Ishikawa (cell line): ENCODE data around the gene CHD5.

Experiments used
- CEBPB ChIP-seq: IDR thresholded peaks from 2 replicates; pipeline ENCODE4 v1.6.1; 2012
- CREB1 ChIP-seq: IDR thresholded peaks from 2 replicates; pipeline ENCODE4 v1.6.1; 2012; ENCODE audit warnings: low read depth
- EGR1 ChIP-seq: IDR thresholded peaks from 2 replicates; pipeline ENCODE4 v1.6.1; 2012
- EP300 ChIP-seq: IDR thresholded peaks from 2 replicates; pipeline ENCODE4 v1.6.1; 2012; ENCODE audit warnings: borderline replicate concordance
- FOXM1 ChIP-seq: IDR thresholded peaks from 2 replicates; pipeline ENCODE4 v1.6.1; 2012; ENCODE audit warnings: low read depth, borderline replicate concordance
- NFIC ChIP-seq: IDR thresholded peaks from 2 replicates; pipeline ENCODE4 v1.6.1; 2012
- RAD21 ChIP-seq: IDR thresholded peaks from 2 replicates; pipeline ENCODE4 v1.6.1; 2012; ENCODE audit warnings: low read depth
- TAF1 ChIP-seq: IDR thresholded peaks from 2 replicates; pipeline ENCODE4 v1.6.1; 2012; ENCODE audit warnings: low read depth, mild to moderate bottlenecking
- TCF12 ChIP-seq: IDR thresholded peaks from 2 replicates; pipeline ENCODE4 v1.6.1; 2012; ENCODE audit warnings: low read depth
- TEAD4 ChIP-seq: IDR thresholded peaks from 2 replicates; pipeline ENCODE4 v1.6.1; 2012
- YY1 ChIP-seq: IDR thresholded peaks from 2 replicates; pipeline ENCODE4 v1.6.1; 2012; ENCODE audit warnings: low read depth
- ZBTB7A ChIP-seq: IDR thresholded peaks from 2 replicates; pipeline ENCODE4 v1.6.1; 2012; ENCODE audit warnings: low read depth
- TF ChIP-seq, protein P1 (sequence below): IDR thresholded peaks from 2 replicates; pipeline ENCODE4 v1.6.1; 2012
- TF ChIP-seq, protein P2 (sequence below): IDR thresholded peaks from 2 replicates; pipeline ENCODE4 v1.6.1; 2012; ENCODE audit warnings: low read depth, mild to moderate bottlenecking
- TF ChIP-seq, protein P3 (sequence below): IDR thresholded peaks from 2 replicates; pipeline ENCODE4 v1.6.1; 2012

The CHD5 gene

DNA sequence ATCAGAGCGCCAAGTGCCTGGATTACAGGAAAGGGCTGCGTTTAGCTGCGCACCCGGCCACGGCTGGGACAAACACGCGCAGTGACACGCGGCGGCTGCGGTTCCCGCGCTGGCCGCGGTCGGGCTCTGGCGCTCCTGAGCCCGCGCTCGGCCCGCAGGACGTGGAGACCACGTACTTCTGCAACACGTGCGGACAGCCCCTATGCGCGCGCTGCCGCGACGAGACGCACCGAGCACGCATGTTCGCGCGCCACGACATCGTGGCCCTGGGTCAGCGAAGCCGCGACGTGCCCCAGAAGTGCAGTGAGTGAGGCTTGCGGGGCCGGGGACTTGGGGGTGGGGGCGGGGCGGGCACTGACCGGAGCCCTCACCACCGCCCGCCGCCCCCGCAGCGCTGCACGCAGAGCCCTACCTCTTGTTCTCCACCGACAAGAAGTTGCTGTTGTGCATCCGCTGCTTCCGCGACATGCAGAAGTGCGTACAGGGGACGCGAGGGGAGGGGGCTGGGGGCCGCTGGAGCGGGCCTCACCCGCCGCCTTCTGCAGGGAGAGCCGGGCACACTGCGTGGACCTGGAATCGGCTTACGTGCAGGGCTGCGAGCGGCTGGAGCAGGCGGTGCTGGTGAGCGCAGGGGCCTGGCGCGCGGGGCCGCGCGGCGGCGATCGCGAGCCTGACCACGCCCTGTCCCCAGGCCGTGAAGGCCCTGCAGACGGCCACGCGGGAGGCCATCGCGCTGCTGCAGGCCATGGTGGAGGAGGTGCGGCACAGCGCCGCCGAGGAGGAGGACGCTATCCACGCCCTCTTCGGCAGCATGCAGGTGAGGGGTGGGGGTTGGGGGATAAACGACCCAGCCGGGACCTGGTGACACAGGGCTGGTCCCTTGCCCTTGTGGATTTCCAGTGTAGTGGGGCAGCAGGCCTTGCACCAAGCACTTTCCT, 28.9 kb upstream of the CHD5 start:
- TF ChIP-seq, protein P1, sequence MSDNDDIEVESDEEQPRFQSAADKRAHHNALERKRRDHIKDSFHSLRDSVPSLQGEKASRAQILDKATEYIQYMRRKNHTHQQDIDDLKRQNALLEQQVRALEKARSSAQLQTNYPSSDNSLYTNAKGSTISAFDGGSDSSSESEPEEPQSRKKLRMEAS = peak; percentile 62; the same call in 1 of the 2 replicates
- TF ChIP-seq YY1 = peak; percentile 22; the same call in 1 of the 2 replicates
- no peak for TF ChIP-seq EGR1
- no peak for TF ChIP-seq CEBPB
- TF ChIP-seq FOXM1 = no peak
- TF ChIP-seq, protein P2, sequence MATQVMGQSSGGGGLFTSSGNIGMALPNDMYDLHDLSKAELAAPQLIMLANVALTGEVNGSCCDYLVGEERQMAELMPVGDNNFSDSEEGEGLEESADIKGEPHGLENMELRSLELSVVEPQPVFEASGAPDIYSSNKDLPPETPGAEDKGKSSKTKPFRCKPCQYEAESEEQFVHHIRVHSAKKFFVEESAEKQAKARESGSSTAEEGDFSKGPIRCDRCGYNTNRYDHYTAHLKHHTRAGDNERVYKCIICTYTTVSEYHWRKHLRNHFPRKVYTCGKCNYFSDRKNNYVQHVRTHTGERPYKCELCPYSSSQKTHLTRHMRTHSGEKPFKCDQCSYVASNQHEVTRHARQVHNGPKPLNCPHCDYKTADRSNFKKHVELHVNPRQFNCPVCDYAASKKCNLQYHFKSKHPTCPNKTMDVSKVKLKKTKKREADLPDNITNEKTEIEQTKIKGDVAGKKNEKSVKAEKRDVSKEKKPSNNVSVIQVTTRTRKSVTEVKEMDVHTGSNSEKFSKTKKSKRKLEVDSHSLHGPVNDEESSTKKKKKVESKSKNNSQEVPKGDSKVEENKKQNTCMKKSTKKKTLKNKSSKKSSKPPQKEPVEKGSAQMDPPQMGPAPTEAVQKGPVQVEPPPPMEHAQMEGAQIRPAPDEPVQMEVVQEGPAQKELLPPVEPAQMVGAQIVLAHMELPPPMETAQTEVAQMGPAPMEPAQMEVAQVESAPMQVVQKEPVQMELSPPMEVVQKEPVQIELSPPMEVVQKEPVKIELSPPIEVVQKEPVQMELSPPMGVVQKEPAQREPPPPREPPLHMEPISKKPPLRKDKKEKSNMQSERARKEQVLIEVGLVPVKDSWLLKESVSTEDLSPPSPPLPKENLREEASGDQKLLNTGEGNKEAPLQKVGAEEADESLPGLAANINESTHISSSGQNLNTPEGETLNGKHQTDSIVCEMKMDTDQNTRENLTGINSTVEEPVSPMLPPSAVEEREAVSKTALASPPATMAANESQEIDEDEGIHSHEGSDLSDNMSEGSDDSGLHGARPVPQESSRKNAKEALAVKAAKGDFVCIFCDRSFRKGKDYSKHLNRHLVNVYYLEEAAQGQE = no peak

DNA sequence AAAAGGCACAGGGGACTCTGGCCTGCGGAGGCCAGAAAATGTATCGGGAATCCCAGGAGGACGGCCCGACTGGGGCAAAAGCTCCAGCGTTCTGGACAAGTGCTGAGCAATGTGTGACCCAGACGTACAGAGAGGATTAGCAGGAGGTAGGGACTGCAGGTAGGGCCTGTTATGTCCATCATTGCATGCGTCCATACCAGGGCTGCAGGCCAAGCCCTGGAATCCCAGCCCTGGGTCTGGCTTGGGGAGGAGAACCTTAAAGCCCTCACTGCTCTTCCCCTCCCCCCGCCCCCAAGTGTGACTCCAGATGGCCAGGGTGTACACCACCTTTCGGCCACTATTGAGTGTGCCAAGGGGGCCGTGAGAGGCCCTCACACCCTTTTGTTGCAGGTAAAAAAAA, 27.8 kb upstream of the CHD5 start:
- TF ChIP-seq, protein P1 = no peak
- TF ChIP-seq, protein P2 = no peak
- no peak for TF ChIP-seq FOXM1
- TF ChIP-seq EGR1 = no peak
- no peak for TF ChIP-seq ZBTB7A
- no peak for TF ChIP-seq CREB1
- no peak for TF ChIP-seq RAD21
- TF ChIP-seq EP300 = no peak
- TF ChIP-seq TEAD4 = no peak
- no peak for TF ChIP-seq CEBPB
- TF ChIP-seq TAF1 = no peak
- no peak for TF ChIP-seq NFIC
- no peak for TF ChIP-seq YY1
- TF ChIP-seq, protein P3, sequence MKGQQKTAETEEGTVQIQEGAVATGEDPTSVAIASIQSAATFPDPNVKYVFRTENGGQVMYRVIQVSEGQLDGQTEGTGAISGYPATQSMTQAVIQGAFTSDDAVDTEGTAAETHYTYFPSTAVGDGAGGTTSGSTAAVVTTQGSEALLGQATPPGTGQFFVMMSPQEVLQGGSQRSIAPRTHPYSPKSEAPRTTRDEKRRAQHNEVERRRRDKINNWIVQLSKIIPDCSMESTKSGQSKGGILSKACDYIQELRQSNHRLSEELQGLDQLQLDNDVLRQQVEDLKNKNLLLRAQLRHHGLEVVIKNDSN = no peak
- TF ChIP-seq TCF12 = no peak

DNA sequence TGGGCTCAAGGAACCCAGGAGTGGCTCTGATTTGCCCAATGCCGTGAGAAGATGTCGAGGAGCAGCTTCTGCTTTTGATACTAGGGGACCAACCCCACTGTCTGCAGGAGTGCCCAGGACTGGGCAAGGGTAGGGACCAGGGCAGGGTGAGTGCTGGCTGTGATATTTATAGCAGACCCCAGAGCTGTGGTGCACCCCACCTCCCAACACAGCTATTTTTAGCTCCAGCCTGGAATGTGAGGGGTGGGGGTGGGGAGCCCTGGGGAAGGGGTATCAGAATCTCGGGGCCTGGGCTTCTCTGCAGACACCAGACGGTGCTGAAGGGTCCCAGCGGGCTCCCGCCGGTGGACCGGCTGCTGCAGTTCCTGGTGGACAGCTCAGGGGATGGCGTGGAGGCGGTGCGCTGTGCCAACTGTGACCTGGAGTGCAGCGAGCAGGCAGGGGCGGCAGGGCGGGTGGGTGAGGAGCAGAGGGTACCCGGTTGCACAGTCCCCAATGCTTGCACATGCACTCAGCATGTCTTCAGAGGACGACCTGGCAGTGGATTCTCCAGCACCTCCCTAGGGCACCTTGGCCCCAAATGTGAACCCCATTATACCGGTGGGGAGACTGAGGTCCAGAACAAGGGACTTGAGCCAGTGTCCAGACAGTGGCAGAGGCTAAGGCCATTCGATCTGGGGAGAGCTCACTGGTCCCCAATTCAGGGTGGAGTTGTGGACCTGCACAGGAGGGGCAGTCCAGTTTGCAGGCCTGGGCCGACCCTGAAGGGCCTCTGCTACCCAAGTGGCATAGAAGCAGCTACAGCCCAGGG, 27.2 kb upstream of the CHD5 start:
- no peak for TF ChIP-seq TEAD4
- TF ChIP-seq, protein P2 = no peak
- no peak for TF ChIP-seq TCF12
- no peak for TF ChIP-seq ZBTB7A
- no peak for TF ChIP-seq EGR1
- TF ChIP-seq RAD21 = no peak
- TF ChIP-seq EP300 = no peak
- TF ChIP-seq CREB1 = no peak
- TF ChIP-seq TAF1 = no peak

DNA sequence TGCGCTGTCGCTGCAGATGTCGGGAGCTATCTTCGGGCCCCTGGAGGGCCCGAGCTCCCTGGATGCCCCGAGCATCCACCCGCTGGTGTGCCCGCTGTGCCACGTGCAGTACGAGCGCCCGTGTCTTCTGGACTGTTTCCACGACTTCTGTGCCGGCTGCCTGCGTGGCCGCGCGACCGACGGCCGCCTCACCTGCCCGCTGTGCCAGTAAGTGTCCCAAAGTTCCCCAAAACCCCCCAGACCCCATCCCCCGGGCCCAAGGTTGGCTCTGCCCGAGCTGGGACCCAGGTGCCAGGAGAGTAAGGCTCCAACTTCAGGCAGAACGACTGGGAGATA, 26.4 kb upstream of the CHD5 start:
- TF ChIP-seq CEBPB = no peak
- no peak for TF ChIP-seq FOXM1
- no peak for TF ChIP-seq TAF1
- TF ChIP-seq ZBTB7A = no peak
- TF ChIP-seq, protein P2 = no peak
- TF ChIP-seq TCF12 = no peak
- TF ChIP-seq CREB1 = no peak
- TF ChIP-seq NFIC = no peak
- no peak for TF ChIP-seq TEAD4
- TF ChIP-seq, protein P3 = no peak
- TF ChIP-seq YY1 = no peak
- TF ChIP-seq RAD21 = no peak
- no peak for TF ChIP-seq EP300
- TF ChIP-seq, protein P1 = no peak
- no peak for TF ChIP-seq EGR1
